Measurements from ENCODE around the gene TGFBR3L. TPM values are rescaled to one million over a fixed set of nuclear protein-coding genes. Genes with fewer than 3 reads are reported as not detected.

TGFBR3L gene
- total RNA-seq, 1 donor from 2014 or later: not detected

GRCh38 chr19:7942981-7943443, 28.4 kb downstream of the TGFBR3L start:
- ChIA-PET CTCF (interaction anchor here (1.2 to 3.2 kb wide), 7 partner anchors 16 to 375 kb away, joined by 3 to 12 read pairs (median 6); no protein-coding TSS in a partner anchor), POLR2A (interaction anchor here (0.6 to 2.8 kb wide), 25 partner anchors 8 to 874 kb away, joined by 3 to 49 read pairs (median 5); partner anchors contain the start of genes CERS4, CTXN1, ELAVL1 and FBN3)
- Mint-ChIP-seq H3K4me3 (peak overlapping the region; percentile 91), H3K9me3 (no peaks in the 10 kb centered on the region), H3K4me1 (peaks cover 33% of the 10 kb centered on the region), H3K27me3 (no peaks in the 10 kb centered on the region), H3K36me3 (ENCODE audit: low read depth) (peaks cover 33% of the 10 kb centered on the region), H3K27ac (peak overlapping the region; percentile 97)
- TF ChIP-seq CTCF (IDR thresholded peaks at IDR 0.05): no peak
- DNase-seq (no peak), ATAC-seq (ENCODE audit: low read depth) (peak; percentile 15)
- intact Hi-C loops (cut with micrococcal nuclease): loop anchor here (1.0 to 5.0 kb wide), 10 partner anchors 14 to 501 kb away; partner anchors contain the start of genes CERS4, ELAVL1, HNRNPM and MAP2K7

GRCh38 chr19:7943444-7944176, 29.0 kb downstream of the TGFBR3L start, which contains the start of gene TIMM44:
TSS of gene TIMM44 (minus strand) at chr19:7943666. CDS start at chr19:7943651, 15 bp downstream.
- Mint-ChIP-seq H3K9me3 (no peaks in the 10 kb centered on the region), H3K4me1 (peaks cover 33% of the 10 kb centered on the region), H3K27me3 (no peaks in the 10 kb centered on the region), H3K27ac (peak within 1 kb of the TSS; percentile 97), H3K4me3 (peak within 1 kb of the TSS; percentile 91), H3K36me3 (ENCODE audit: low read depth) (peaks cover 28% of the 10 kb centered on the region)
- ChIA-PET CTCF (interaction anchor here (0.9 to 3.2 kb wide), 19 partner anchors 16 to 375 kb away, joined by 3 to 12 read pairs (median 4); partner anchors contain the start of genes CTXN1, SNAPC2 and TRAPPC5), POLR2A (interaction anchor here (0.5 to 2.8 kb wide), 32 partner anchors 8 to 874 kb away, joined by 3 to 49 read pairs (median 4); partner anchors contain the start of genes CERS4, CTXN1, ELAVL1 and FBN3)
- ATAC-seq (ENCODE audit: low read depth): peak; percentile 96
- peak; percentile 97 for DNase-seq
- no peak for TF ChIP-seq CTCF (IDR thresholded peaks at IDR 0.05)
- intact Hi-C loops (cut with micrococcal nuclease): loop anchor here (1.0 to 5.0 kb wide), 13 partner anchors 14 to 501 kb away; partner anchors contain the start of genes CERS4, ELAVL1, HNRNPM and MAP2K7

GRCh38 chr19:7944177-7944761, 29.6 kb downstream of the TGFBR3L start:
- peak overlapping the region; percentile 97 for H3K27ac Mint-ChIP-seq
- peaks cover 30% of the 10 kb centered on the region for H3K4me1 Mint-ChIP-seq
- intact Hi-C loops (cut with micrococcal nuclease): loop anchor here (1.0 to 5.0 kb wide), 5 partner anchors 58 to 377 kb away; partner anchors contain the start of gene CERS4
- peak overlapping the region; percentile 91 for H3K4me3 Mint-ChIP-seq
- peaks cover 22% of the 10 kb centered on the region for H3K36me3 Mint-ChIP-seq (ENCODE audit: low read depth)
- DNase-seq (peak; percentile 74), ATAC-seq (ENCODE audit: low read depth) (peak; percentile 26)
- no peaks in the 10 kb centered on the region for H3K9me3 Mint-ChIP-seq
- ChIA-PET CTCF (interaction anchor here (0.6 to 3.2 kb wide), 25 partner anchors 15 to 845 kb away, joined by 3 to 12 read pairs (median 4); partner anchors contain the start of genes CTXN1, SNAPC2 and TRAPPC5), POLR2A (interaction anchor here (0.5 to 2.8 kb wide), 28 partner anchors 9 to 875 kb away, joined by 3 to 49 read pairs (median 4); partner anchors contain the start of genes CERS4, ELAVL1, MAP2K7 and PET100)
- peak; percentile 73 for TF ChIP-seq CTCF (IDR thresholded peaks at IDR 0.05)
- H3K27me3 Mint-ChIP-seq: no peaks in the 10 kb centered on the region

GRCh38 chr19:7947939-7948338, 33.3 kb downstream of the TGFBR3L start:
- ChIA-PET POLR2A (no interaction called here), CTCF (no interaction called here)
- Mint-ChIP-seq H3K27me3 (no peaks in the 10 kb centered on the region), H3K4me3 (no peak overlapping the region), H3K4me1 (peaks cover 12% of the 10 kb centered on the region), H3K27ac (no peak overlapping the region), H3K36me3 (ENCODE audit: low read depth) (peaks cover 4% of the 10 kb centered on the region), H3K9me3 (no peaks in the 10 kb centered on the region)
- ATAC-seq (ENCODE audit: low read depth) (no peak), DNase-seq (no peak)
- intact Hi-C loops (cut with micrococcal nuclease): no loop called here
- no peak for TF ChIP-seq CTCF (IDR thresholded peaks at IDR 0.05)
